ENCODE measurements around the gene MGAT4C. TPM values are rescaled to one million over a fixed set of nuclear protein-coding genes. Genes with fewer than 3 reads are reported as not detected.
"Not testable (repeated sequence)": the region's sequence is repeated elsewhere in the genome, so short reads cannot be mapped to it uniquely, and the experiment has no call there.

MGAT4C gene
- total and polyA plus RNA-seq, 4 donors = 6.9 to 28.8 (median 10.0) TPM

DNA sequence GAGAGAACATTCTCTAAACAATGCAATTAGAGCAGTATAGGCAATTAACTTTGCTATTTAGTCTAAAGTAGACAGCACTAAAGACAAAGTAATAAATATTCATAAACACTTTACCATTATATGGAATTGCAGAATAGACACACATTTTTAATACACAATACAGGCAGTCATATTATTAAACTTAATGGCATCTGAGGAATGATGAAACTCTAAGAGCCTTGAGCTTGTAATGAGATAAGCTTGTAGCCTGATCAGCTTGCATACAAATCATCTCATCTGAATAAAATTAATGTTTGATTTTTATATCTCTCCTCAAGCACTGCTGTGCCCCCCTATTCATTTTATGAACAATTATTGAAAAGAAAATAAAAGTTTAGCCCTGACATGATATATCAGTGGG is 107.6 kb downstream of the MGAT4C start:
- DNase-seq (ENCODE audit: low read depth in 4 of 6, low spot score in 6 of 6) = peak in 1 of 6 donors; percentile 55
- no peaks in the 10 kb centered on the region for H3K4me1 ChIP-seq (ENCODE audit: control insufficient read depth, insufficient read depth, low read length)
- H3K4me3 ChIP-seq (ENCODE audit: low read depth, low read length) = no peak overlapping the region
- no peak overlapping the region for H3K27ac ChIP-seq (ENCODE audit: low read depth, low read length)
- H3K9me3 ChIP-seq (ENCODE audit: control insufficient read depth, insufficient read depth, low read length) = no peaks in the 10 kb centered on the region
- no peaks in the 10 kb centered on the region for H3K36me3 ChIP-seq (ENCODE audit: control insufficient read depth, insufficient read depth, low read length)
- no peaks in the 10 kb centered on the region for H3K27me3 ChIP-seq (ENCODE audit: control insufficient read depth, insufficient read depth, low read length)

DNA sequence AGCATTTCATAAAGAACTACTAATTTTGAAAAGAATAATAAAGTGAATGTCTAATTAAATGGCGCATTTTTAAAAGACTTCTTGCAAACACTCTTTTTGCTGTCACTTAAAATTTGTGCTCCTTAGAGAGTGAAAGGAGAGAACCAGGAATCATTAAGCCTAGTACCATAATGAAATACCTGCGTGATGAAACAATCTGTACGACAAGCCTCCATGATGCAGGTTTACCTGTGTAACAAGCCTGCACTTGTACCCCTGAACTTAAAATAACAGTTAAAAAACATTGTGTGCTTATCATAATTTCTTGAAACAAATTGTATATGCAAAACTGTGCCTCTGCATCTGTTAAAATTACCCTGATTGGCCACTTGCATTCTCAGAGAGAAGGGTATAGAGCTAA is 108.1 kb downstream of the MGAT4C start:
- Histone ChIP-seq H3K9me3 (ENCODE audit: control insufficient read depth, insufficient read depth, low read length) (no peaks in the 10 kb centered on the region), H3K36me3 (ENCODE audit: control insufficient read depth, insufficient read depth, low read length) (no peaks in the 10 kb centered on the region), H3K27me3 (ENCODE audit: control insufficient read depth, insufficient read depth, low read length) (no peaks in the 10 kb centered on the region), H3K27ac (ENCODE audit: low read depth, low read length) (no peak overlapping the region), H3K4me3 (ENCODE audit: low read depth, low read length) (no peak overlapping the region), H3K4me1 (ENCODE audit: control insufficient read depth, insufficient read depth, low read length) (no peaks in the 10 kb centered on the region)
- peak in 1 of 6 donors; percentile 2 for DNase-seq (ENCODE audit: low read depth in 4 of 6, low spot score in 6 of 6)
- WGBS (ENCODE audit: insufficient coverage) = no CpG with 5 or more reads among the region's 3 CpGs

DNA sequence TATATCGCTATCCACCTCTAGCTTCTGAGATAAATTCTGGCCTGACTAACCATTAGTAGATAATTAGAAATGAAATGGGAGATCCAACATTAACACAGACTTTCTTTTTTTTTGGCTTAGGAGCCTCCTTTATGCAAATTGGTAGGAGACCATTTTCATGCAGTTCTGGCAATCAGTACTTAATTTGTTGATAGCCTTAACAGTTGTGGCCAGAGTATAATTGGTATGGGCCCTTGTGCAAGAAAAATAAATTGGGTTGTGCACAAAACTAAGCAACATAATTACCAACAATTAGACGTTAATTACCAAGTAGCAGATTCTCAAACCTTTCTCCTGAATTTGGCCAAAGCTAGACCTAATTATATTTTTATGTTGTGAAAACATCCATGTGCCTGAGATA is 111.0 kb downstream of the MGAT4C start:
- Histone ChIP-seq H3K27ac (ENCODE audit: low read depth, low read length) (no peak overlapping the region), H3K4me3 (ENCODE audit: low read depth, low read length) (no peak overlapping the region), H3K9me3 (ENCODE audit: control insufficient read depth, insufficient read depth, low read length) (no peaks in the 10 kb centered on the region), H3K27me3 (ENCODE audit: control insufficient read depth, insufficient read depth, low read length) (no peaks in the 10 kb centered on the region), H3K36me3 (ENCODE audit: control insufficient read depth, insufficient read depth, low read length) (no peaks in the 10 kb centered on the region), H3K4me1 (ENCODE audit: control insufficient read depth, insufficient read depth, low read length) (no peaks in the 10 kb centered on the region)
- no CpG with 5 or more reads among the region's 2 CpGs for WGBS (ENCODE audit: insufficient coverage)
- DNase-seq (ENCODE audit: low read depth in 4 of 6, low spot score in 6 of 6) = peak in 2 of 6 donors; percentile 22 to 60

DNA sequence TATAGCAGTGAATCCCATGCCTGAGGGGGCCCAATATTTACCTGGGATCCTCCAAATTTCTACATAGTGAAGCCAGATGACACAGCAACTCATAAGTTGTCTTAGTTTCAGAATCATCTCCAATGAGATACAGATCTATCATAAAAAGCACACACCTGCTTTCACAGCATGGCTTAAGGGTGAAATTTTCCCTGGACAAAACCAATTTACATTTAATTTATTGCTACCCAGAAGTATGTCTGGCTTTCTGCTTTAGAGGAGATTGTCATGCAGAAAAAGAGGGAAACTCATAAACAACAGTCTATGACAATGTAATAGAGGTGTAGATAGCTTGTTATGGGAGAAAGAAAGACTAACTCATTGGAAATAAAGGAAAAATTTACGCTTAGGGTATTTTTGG is 113.0 kb downstream of the MGAT4C start:
- H3K27me3 ChIP-seq (ENCODE audit: control insufficient read depth, insufficient read depth, low read length) = no peaks in the 10 kb centered on the region
- no peaks in the 10 kb centered on the region for H3K36me3 ChIP-seq (ENCODE audit: control insufficient read depth, insufficient read depth, low read length)
- H3K4me1 ChIP-seq (ENCODE audit: control insufficient read depth, insufficient read depth, low read length) = no peaks in the 10 kb centered on the region
- no peaks in the 10 kb centered on the region for H3K9me3 ChIP-seq (ENCODE audit: control insufficient read depth, insufficient read depth, low read length)
- H3K4me3 ChIP-seq (ENCODE audit: low read depth, low read length) = no peak overlapping the region
- DNase-seq (ENCODE audit: low read depth in 4 of 6, low spot score in 6 of 6) = no peak
- no CpG with 5 or more reads among the region's 1 CpG for WGBS (ENCODE audit: insufficient coverage)
- no peak overlapping the region for H3K27ac ChIP-seq (ENCODE audit: low read depth, low read length)

DNA sequence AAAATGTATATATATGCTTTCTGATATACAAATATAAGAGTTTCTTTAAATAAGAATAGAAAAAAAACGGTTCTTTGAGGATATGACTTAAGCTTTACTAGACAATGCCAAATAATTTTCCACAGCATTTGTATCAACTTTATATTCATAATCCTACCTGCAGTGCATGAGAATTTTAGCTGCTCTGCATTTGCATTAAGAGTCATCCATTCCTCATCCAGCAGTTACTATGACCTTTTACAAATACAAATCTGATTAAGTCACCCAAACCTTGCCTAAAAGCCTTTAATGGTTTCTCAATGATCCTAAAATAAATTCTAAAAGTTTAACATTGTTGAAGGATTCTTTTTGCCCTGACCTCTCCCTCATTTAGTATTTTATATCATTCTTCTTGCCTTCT is 116.5 kb downstream of the MGAT4C start:
- Histone ChIP-seq H3K9me3 (ENCODE audit: control insufficient read depth, insufficient read depth, low read length) (no peaks in the 10 kb centered on the region), H3K36me3 (ENCODE audit: control insufficient read depth, insufficient read depth, low read length) (no peaks in the 10 kb centered on the region), H3K27me3 (ENCODE audit: control insufficient read depth, insufficient read depth, low read length) (no peaks in the 10 kb centered on the region), H3K27ac (ENCODE audit: low read depth, low read length) (no peak overlapping the region), H3K4me1 (ENCODE audit: control insufficient read depth, insufficient read depth, low read length) (no peaks in the 10 kb centered on the region), H3K4me3 (ENCODE audit: low read depth, low read length) (no peak overlapping the region)
- peak in 1 of 6 donors; percentile 3 for DNase-seq (ENCODE audit: low read depth in 4 of 6, low spot score in 6 of 6)
- no CpG with 5 or more reads among the region's 1 CpG for WGBS (ENCODE audit: insufficient coverage)

DNA sequence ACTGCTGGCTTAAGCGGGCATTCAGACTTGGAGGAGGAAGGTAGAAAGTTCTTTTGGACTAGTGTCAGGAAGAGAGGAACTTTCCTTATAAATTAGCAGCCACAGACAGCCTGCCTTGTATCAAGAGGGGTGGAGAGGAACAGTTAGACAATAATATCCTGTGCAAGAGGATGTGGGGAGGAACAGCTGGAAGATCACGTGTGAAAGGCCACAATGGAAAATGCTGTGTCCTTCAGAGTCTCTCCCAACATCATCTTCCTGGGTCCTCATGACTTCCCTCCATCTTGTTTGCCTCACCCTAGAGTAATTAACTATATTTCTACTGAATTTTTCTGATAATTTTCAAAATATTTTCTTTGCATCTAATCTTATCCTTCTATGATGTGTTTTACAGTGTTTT is 117.4 kb downstream of the MGAT4C start:
- H3K4me1 ChIP-seq (ENCODE audit: control insufficient read depth, insufficient read depth, low read length) = no peaks in the 10 kb centered on the region
- H3K9me3 ChIP-seq (ENCODE audit: control insufficient read depth, insufficient read depth, low read length) = no peaks in the 10 kb centered on the region
- no CpG with 5 or more reads among the region's 2 CpGs for WGBS (ENCODE audit: insufficient coverage)
- H3K27me3 ChIP-seq (ENCODE audit: control insufficient read depth, insufficient read depth, low read length) = no peaks in the 10 kb centered on the region
- no peak overlapping the region for H3K4me3 ChIP-seq (ENCODE audit: low read depth, low read length)
- H3K27ac ChIP-seq (ENCODE audit: low read depth, low read length) = no peak overlapping the region
- no peaks in the 10 kb centered on the region for H3K36me3 ChIP-seq (ENCODE audit: control insufficient read depth, insufficient read depth, low read length)
- no peak for DNase-seq (ENCODE audit: low read depth in 4 of 6, low spot score in 6 of 6)

DNA sequence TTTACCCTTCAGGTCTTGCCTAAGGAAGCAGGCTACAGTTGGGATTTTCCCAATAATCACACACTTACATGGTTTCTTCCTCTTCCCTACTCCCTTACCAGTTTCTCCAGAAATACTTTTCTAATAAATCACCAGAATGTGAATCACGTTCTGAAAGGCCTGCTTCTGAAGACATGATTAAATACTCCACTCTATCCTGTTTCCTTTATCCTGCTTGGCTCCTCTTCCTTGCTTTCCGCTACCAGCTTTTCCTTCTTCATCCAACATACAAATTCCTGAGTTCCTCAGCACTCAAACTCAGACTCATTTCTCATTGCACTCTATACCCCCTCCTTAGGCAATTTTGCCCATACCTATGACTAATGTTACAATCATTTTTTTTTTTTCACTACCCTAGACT is 118.3 kb downstream of the MGAT4C start:
- Histone ChIP-seq H3K27me3 (ENCODE audit: control insufficient read depth, insufficient read depth, low read length) (no peaks in the 10 kb centered on the region), H3K4me1 (ENCODE audit: control insufficient read depth, insufficient read depth, low read length) (no peaks in the 10 kb centered on the region), H3K4me3 (ENCODE audit: low read depth, low read length) (no peak overlapping the region), H3K36me3 (ENCODE audit: control insufficient read depth, insufficient read depth, low read length) (no peaks in the 10 kb centered on the region), H3K9me3 (ENCODE audit: control insufficient read depth, insufficient read depth, low read length) (no peaks in the 10 kb centered on the region), H3K27ac (ENCODE audit: low read depth, low read length) (no peak overlapping the region)
- 71% methylated on average over 2 of the region's 2 CpGs for WGBS (ENCODE audit: insufficient coverage)
- DNase-seq (ENCODE audit: low read depth in 4 of 6, low spot score in 6 of 6) = no peak

- Histone ChIP-seq H3K9me3 (ENCODE audit: control insufficient read depth, insufficient read depth, low read length) (no peaks in the 10 kb centered on the region), H3K27ac (ENCODE audit: low read depth, low read length) (no peak overlapping the region), H3K4me1 (ENCODE audit: control insufficient read depth, insufficient read depth, low read length) (no peaks in the 10 kb centered on the region), H3K4me3 (ENCODE audit: low read depth, low read length) (no peak overlapping the region), H3K36me3 (ENCODE audit: control insufficient read depth, insufficient read depth, low read length) (no peaks in the 10 kb centered on the region), H3K27me3 (ENCODE audit: control insufficient read depth, insufficient read depth, low read length) (no peaks in the 10 kb centered on the region)
- DNase-seq (ENCODE audit: low read depth in 4 of 6, low spot score in 6 of 6) = peak in 1 of 6 donors; percentile 44
- no CpG with 5 or more reads among the region's 3 CpGs for WGBS (ENCODE audit: insufficient coverage)
Measured at GRCh38 chr12:86134561-86134960, 121.6 kb downstream of the MGAT4C start.

DNA sequence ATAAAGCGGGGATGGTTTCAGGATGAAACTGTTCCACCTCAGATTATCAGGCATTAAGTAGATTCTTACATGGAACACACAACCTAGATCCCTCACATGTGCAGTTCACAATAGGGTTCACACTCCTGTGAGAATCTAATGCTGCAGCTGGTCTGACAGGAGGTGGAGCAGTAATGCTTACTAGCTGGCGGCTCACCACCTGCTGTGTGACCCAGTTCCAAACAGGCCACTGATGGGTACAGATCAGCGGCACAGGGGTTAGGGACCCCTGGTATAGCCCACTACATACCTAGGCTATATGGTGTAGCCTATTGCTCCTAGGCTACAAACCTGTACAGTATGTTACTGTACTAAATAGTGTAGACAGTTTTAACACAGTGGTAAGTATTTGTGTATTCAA is 129.3 kb downstream of the MGAT4C start:
- H3K9me3 ChIP-seq (ENCODE audit: control insufficient read depth, insufficient read depth, low read length); H3K4me1 ChIP-seq (ENCODE audit: control insufficient read depth, insufficient read depth, low read length); H3K27me3 ChIP-seq (ENCODE audit: control insufficient read depth, insufficient read depth, low read length); DNase-seq (ENCODE audit: low read depth in 4 of 6, low spot score in 6 of 6); H3K4me3 ChIP-seq (ENCODE audit: low read depth, low read length); H3K27ac ChIP-seq (ENCODE audit: low read depth, low read length); H3K36me3 ChIP-seq (ENCODE audit: control insufficient read depth, insufficient read depth, low read length): not testable (repeated sequence)
- WGBS (ENCODE audit: insufficient coverage) = no CpG with 5 or more reads among the region's 3 CpGs

- Histone ChIP-seq H3K36me3 (ENCODE audit: control insufficient read depth, insufficient read depth, low read length) (no peaks in the 10 kb centered on the region), H3K27ac (ENCODE audit: low read depth, low read length) (no peak overlapping the region), H3K4me3 (ENCODE audit: low read depth, low read length) (no peak overlapping the region), H3K27me3 (ENCODE audit: control insufficient read depth, insufficient read depth, low read length) (no peaks in the 10 kb centered on the region), H3K4me1 (ENCODE audit: control insufficient read depth, insufficient read depth, low read length) (no peaks in the 10 kb centered on the region), H3K9me3 (ENCODE audit: control insufficient read depth, insufficient read depth, low read length) (no peaks in the 10 kb centered on the region)
- no peak for DNase-seq (ENCODE audit: low read depth in 4 of 6, low spot score in 6 of 6)
- WGBS (ENCODE audit: insufficient coverage) = no CpG with 5 or more reads among the region's 3 CpGs
Measured at GRCh38 chr12:86122846-86123468, 133.2 kb downstream of the MGAT4C start.

Measured in spinal cord (tissue), 10 donors.